ENCODE data around the gene GNAT1.
A peak's percentile ranks its signal among the peaks of the same experiment; 100 is the strongest.

Gene GNAT1

DNA sequence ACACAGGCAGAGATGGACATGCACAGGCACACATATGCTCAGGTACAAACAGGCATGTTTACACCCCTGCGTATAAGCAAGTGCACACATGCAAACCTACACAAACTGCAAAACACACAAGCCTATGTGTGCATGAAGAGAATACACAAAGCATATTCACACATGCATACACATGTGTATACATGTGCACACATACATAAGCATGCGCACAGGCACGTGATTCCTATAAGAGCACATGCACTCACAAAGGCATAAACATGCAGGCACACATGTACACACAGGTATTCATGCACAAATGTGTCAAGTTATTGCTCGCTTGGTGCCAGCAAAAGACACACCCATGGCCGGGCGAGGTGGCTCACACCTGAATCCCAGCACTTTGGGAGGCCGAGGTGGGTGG, 1.4 kb upstream of the GNAT1 start:
- no peak for DNase-seq (ENCODE audit: extremely low read depth, insufficient read length)
- no peak overlapping the region for H3K4me3 ChIP-seq (replicated peaks; ENCODE audit: low read depth, low read length)
- H3K27me3 ChIP-seq (replicated peaks; ENCODE audit: control insufficient read depth, insufficient read depth, low read length): no peaks in the 10 kb centered on the region; the same call in 1 of the 2 replicates
- H3K36me3 ChIP-seq (ENCODE audit: control insufficient read depth, insufficient read depth, low read length): no peaks in the 10 kb centered on the region
- TF ChIP-seq, protein P1, sequence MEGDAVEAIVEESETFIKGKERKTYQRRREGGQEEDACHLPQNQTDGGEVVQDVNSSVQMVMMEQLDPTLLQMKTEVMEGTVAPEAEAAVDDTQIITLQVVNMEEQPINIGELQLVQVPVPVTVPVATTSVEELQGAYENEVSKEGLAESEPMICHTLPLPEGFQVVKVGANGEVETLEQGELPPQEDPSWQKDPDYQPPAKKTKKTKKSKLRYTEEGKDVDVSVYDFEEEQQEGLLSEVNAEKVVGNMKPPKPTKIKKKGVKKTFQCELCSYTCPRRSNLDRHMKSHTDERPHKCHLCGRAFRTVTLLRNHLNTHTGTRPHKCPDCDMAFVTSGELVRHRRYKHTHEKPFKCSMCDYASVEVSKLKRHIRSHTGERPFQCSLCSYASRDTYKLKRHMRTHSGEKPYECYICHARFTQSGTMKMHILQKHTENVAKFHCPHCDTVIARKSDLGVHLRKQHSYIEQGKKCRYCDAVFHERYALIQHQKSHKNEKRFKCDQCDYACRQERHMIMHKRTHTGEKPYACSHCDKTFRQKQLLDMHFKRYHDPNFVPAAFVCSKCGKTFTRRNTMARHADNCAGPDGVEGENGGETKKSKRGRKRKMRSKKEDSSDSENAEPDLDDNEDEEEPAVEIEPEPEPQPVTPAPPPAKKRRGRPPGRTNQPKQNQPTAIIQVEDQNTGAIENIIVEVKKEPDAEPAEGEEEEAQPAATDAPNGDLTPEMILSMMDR (IDR thresholded peaks at IDR 0.05; ENCODE audit: insufficient read depth, low read length, poor library complexity, severe bottlenecking): no peak

DNA sequence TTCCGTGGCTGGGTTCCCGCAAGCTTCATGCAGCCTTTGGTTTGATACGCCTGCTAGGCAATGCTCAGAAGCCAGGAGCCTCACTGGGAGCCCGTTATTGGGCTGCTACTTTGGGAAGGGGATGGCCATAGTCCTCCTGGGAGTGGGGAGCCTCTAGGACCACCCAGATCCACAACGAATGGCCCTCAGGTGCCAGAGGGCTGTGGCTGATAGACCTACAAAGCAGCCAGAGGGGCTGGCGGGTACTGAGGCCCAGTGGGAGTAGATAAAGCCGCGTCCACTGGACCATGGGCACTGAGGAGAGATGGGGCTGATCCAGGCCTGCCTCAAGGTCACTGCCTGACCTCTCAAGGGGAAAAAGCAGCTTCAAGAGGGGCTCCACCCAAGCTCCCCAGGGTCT, 714 bp downstream of the GNAT1 start:
- no peaks in the 10 kb centered on the region for H3K36me3 ChIP-seq (ENCODE audit: control insufficient read depth, insufficient read depth, low read length)
- no peaks in the 10 kb centered on the region; the same call in 1 of the 2 replicates for H3K27me3 ChIP-seq (replicated peaks; ENCODE audit: control insufficient read depth, insufficient read depth, low read length)
- TF ChIP-seq, protein P1 (IDR thresholded peaks at IDR 0.05; ENCODE audit: insufficient read depth, low read length, poor library complexity, severe bottlenecking): no peak
- DNase-seq (ENCODE audit: extremely low read depth, insufficient read length): no peak
- no peak overlapping the region for H3K4me3 ChIP-seq (replicated peaks; ENCODE audit: low read depth, low read length)

DNA sequence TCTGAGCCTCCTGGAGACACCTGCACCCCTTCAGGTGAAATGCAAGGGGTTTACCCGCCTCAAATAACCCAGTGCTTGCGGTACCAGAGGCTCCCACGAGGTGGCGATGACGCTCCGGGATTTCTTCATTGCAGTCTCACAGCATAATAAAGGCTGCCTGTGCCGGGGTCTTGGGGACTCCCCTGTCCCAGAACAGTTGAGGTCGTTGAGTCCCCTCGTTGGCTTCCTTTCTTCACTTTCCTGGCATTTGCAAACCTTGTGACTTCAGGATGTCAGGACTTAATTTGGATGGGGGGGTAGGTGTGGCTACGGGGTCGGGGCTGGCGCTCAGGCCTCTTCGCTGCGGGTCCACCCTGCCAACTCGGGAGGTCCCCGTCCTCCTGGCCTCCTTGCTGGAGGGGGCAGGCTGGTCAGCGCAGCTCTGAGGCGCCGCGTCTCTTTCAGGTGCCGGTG, 1.3 kb downstream of the GNAT1 start:
- Histone ChIP-seq H3K4me3 (replicated peaks; ENCODE audit: low read depth, low read length) (no peak overlapping the region), H3K27me3 (replicated peaks; ENCODE audit: control insufficient read depth, insufficient read depth, low read length) (no peaks in the 10 kb centered on the region; the same call in 1 of the 2 replicates), H3K36me3 (ENCODE audit: control insufficient read depth, insufficient read depth, low read length) (no peaks in the 10 kb centered on the region)
- DNase-seq (ENCODE audit: extremely low read depth, insufficient read length): peak; percentile 60
- TF ChIP-seq, protein P1 (IDR thresholded peaks at IDR 0.05; ENCODE audit: insufficient read depth, low read length, poor library complexity, severe bottlenecking): peak; percentile 93

DNA sequence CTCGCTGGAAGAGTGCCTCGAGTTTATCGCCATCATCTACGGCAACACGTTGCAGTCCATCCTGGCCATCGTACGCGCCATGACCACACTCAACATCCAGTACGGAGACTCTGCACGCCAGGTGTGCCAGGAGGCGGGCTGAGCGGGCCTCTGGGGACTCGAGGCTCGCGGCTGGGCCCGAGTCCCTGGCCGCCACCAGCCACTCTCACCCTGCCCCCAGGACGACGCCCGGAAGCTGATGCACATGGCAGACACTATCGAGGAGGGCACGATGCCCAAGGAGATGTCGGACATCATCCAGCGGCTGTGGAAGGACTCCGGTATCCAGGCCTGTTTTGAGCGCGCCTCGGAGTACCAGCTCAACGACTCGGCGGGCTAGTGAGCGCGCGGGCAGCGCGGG, 1.9 kb downstream of the GNAT1 start:
- TF ChIP-seq, protein P1 (IDR thresholded peaks at IDR 0.05; ENCODE audit: insufficient read depth, low read length, poor library complexity, severe bottlenecking): no peak
- Histone ChIP-seq H3K4me3 (replicated peaks; ENCODE audit: low read depth, low read length) (no peak overlapping the region), H3K36me3 (ENCODE audit: control insufficient read depth, insufficient read depth, low read length) (no peaks in the 10 kb centered on the region), H3K27me3 (replicated peaks; ENCODE audit: control insufficient read depth, insufficient read depth, low read length) (no peaks in the 10 kb centered on the region; the same call in 1 of the 2 replicates)
- no peak for DNase-seq (ENCODE audit: extremely low read depth, insufficient read length)

DNA sequence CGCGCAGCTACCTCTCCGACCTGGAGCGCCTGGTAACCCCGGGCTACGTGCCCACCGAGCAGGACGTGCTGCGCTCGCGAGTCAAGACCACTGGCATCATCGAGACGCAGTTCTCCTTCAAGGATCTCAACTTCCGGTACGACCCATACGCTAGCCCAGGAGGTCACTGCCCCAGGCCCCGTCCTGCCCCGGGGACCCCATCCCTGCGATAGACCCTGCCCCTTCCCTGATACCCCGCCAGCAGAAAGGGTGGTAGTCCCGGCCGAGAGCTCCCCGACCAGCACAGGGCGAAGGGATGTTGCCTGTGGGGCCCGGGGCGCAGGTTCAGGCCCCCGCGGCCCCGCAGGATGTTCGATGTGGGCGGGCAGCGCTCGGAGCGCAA, 2.3 kb downstream of the GNAT1 start:
- Histone ChIP-seq H3K27me3 (replicated peaks; ENCODE audit: control insufficient read depth, insufficient read depth, low read length) (no peaks in the 10 kb centered on the region; the same call in 1 of the 2 replicates), H3K36me3 (ENCODE audit: control insufficient read depth, insufficient read depth, low read length) (no peaks in the 10 kb centered on the region), H3K4me3 (replicated peaks; ENCODE audit: low read depth, low read length) (no peak overlapping the region)
- TF ChIP-seq, protein P1 (IDR thresholded peaks at IDR 0.05; ENCODE audit: insufficient read depth, low read length, poor library complexity, severe bottlenecking): no peak
- no peak for DNase-seq (ENCODE audit: extremely low read depth, insufficient read length)

Measured in GM06990 (cell line).